ENCODE measurements around the gene PSMA7.

The PSMA7 gene

GRCh38 chr20:62186096-62186426, 42.9 kb upstream of the PSMA7 start:
- no peak for DNase-seq (ENCODE audit: low read depth in 2 of 2)
- TF ChIP-seq CTCF (IDR thresholded peaks at IDR 0.05; ENCODE audit: low read depth, low read length): no peak
- H3K4me3 ChIP-seq (replicated peaks in 1 of 2; ENCODE audit: low read depth in 2 of 2, low read length in 2 of 2): no peak overlapping the region

GRCh38 chr20:62183426-62184142, 40.4 kb upstream of the PSMA7 start:
- peak overlapping the region; percentile 85 to 91 for H3K4me3 ChIP-seq (replicated peaks in 1 of 2; ENCODE audit: low read depth in 2 of 2, low read length in 2 of 2)
- peak; percentile 14 to 16 for DNase-seq (ENCODE audit: low read depth in 2 of 2)
- no peak for TF ChIP-seq CTCF (IDR thresholded peaks at IDR 0.05; ENCODE audit: low read depth, low read length)

- DNase-seq (ENCODE audit: low read depth in 2 of 2): peak; percentile 95 to 96
- peak; percentile 2 for TF ChIP-seq CTCF (IDR thresholded peaks at IDR 0.05; ENCODE audit: low read depth, low read length)
- H3K4me3 ChIP-seq (replicated peaks in 1 of 2; ENCODE audit: low read depth in 2 of 2, low read length in 2 of 2): peak within 1 kb of the TSS; percentile 85 to 91
Observed at GRCh38 chr20:62182469-62183425, 39.6 kb upstream of the PSMA7 start, which contains the start of gene MTG2. MTG2 (plus strand) TSS chr20:62183028; CDS start chr20:62193421, 10,393 bp downstream.

- no peak for DNase-seq (ENCODE audit: low read depth in 2 of 2)
- no peak for TF ChIP-seq CTCF (IDR thresholded peaks at IDR 0.05; ENCODE audit: low read depth, low read length)
- H3K4me3 ChIP-seq (replicated peaks in 1 of 2; ENCODE audit: low read depth in 2 of 2, low read length in 2 of 2): no peak overlapping the region
Observed at GRCh38 chr20:62181808-62182207, 38.6 kb upstream of the PSMA7 start.

GRCh38 chr20:62179162-62179504, 35.9 kb upstream of the PSMA7 start:
- no peak for TF ChIP-seq CTCF (IDR thresholded peaks at IDR 0.05; ENCODE audit: low read depth, low read length)
- H3K4me3 ChIP-seq (replicated peaks in 1 of 2; ENCODE audit: low read depth in 2 of 2, low read length in 2 of 2): no peak overlapping the region

GRCh38 chr20:62178316-62179161, 35.3 kb upstream of the PSMA7 start:
- no peak overlapping the region for H3K4me3 ChIP-seq (replicated peaks in 1 of 2; ENCODE audit: low read depth in 2 of 2, low read length in 2 of 2)
- DNase-seq (ENCODE audit: low read depth in 2 of 2): no peak
- TF ChIP-seq CTCF (IDR thresholded peaks at IDR 0.05; ENCODE audit: low read depth, low read length): no peak

More at GRCh38 chr20:62179162-62179504, 35.9 kb upstream of the PSMA7 start:
- no peak for DNase-seq (ENCODE audit: low read depth in 2 of 2)

All from cardiac fibroblast (primary cell).